IMR-90 (cell line): ENCODE measurements around the gene TRAPPC3L. TPM values are rescaled to one million over a fixed set of nuclear protein-coding genes. Genes with fewer than 3 reads are reported as not detected.

ENCODE experiments used
- ATAC-seq: fragments of 200-7000 bp; cut with Tn5 transposase; 2 replicates; pipeline ENCODE4 v1.9.1; 2020; ENCODE audit warnings: low read depth, mild to moderate bottlenecking, moderate library complexity
- BruUV-seq: library from RNA; stranded (reverse); fragments of 400-500 nt; replicated peaks from 2 replicates; lab custom pipeline; 2021; lab: Mats Ljungman, UMichigan
- CTCF ChIA-PET: fragments of 300-600 bp; formaldehyde crosslinking; extraction: SDS; loops from one replicate; lab custom pipeline; 2021; ENCODE audit warnings: antibody characterized with exemption; lab: Yijun Ruan, JAX
- POLR2A ChIA-PET: fragments of 300-600 bp; sonication (Branson Sonifier 250); formaldehyde crosslinking; loops from one replicate; lab custom pipeline; 2022; ENCODE audit warnings: antibody characterized with exemption; ENCODE audit not compliant: unreplicated experiment; lab: Charles Lee
- DNase-seq: peaks from one replicate; pipeline ENCODE4 v3.0.0; 2013
- H2AFZ ChIP-seq: replicated peaks from 2 replicates; pipeline ENCODE3; 2013; ENCODE audit warnings: low read length, mild to moderate bottlenecking; ENCODE audit not compliant: poor library complexity
- H2AK5ac ChIP-seq: 2 replicates; pipeline ENCODE4 v1.6.1; 2013; ENCODE audit warnings: low read depth, low read length, inconsistent platforms
- H2AK9ac ChIP-seq: replicated peaks from 2 replicates; pipeline ENCODE3; 2013; ENCODE audit warnings: mild to moderate bottlenecking, low read depth, low read length, moderate library complexity; ENCODE audit not compliant: poor library complexity
- H2BK120ac ChIP-seq: 2 replicates; pipeline ENCODE4 v1.6.1; 2013; ENCODE audit warnings: low read depth, low read length, inconsistent platforms
- H2BK15ac ChIP-seq: 3 replicates; pipeline ENCODE4 v1.6.1; 2013; ENCODE audit warnings: low read depth, low read length, inconsistent platforms
- H2BK20ac ChIP-seq: 2 replicates; pipeline ENCODE4 v1.6.1; 2013; ENCODE audit warnings: low read depth, mild to moderate bottlenecking, inconsistent platforms, low read length, moderate library complexity
- H2BK5ac ChIP-seq: 2 replicates; pipeline ENCODE4 v1.6.1; 2013; ENCODE audit warnings: mild to moderate bottlenecking, low read depth, low read length, inconsistent platforms; ENCODE audit not compliant: poor library complexity, severe bottlenecking
- H3K14ac ChIP-seq: replicated peaks from 2 replicates; pipeline ENCODE4 v1.6.1; 2013; ENCODE audit warnings: low read depth, low read length, inconsistent platforms
- H3K18ac ChIP-seq: 2 replicates; pipeline ENCODE4 v1.6.1; 2013; ENCODE audit warnings: low read depth, low read length, control low read depth
- H3K23ac ChIP-seq: 2 replicates; pipeline ENCODE4 v1.6.1; 2013; ENCODE audit warnings: low read depth, low read length, inconsistent platforms
- H3K27ac ChIP-seq: 2 replicates; pipeline ENCODE4 v1.5.1; 2013; ENCODE audit warnings: mild to moderate bottlenecking, control low read depth, low read length; ENCODE audit not compliant: insufficient read depth
- H3K27me3 ChIP-seq: 2 replicates; pipeline ENCODE4 v1.6.1; 2013; ENCODE audit warnings: low read length; ENCODE audit not compliant: control insufficient read depth, insufficient read depth
- H3K36me3 ChIP-seq: 2 replicates; pipeline ENCODE4 v1.6.1; 2013; ENCODE audit warnings: low read length, mixed read lengths; ENCODE audit not compliant: control insufficient read depth, insufficient read depth
- H3K4ac ChIP-seq: 2 replicates; pipeline ENCODE4 v1.6.1; 2013; ENCODE audit warnings: low read depth, low read length, inconsistent platforms
- H3K4me1 ChIP-seq: 2 replicates; pipeline ENCODE4 v1.6.1; 2013; ENCODE audit warnings: low read length, mixed read lengths; ENCODE audit not compliant: control insufficient read depth, insufficient read depth
- H3K4me2 ChIP-seq: 2 replicates; pipeline ENCODE4 v1.6.1; 2013; ENCODE audit warnings: low read depth, mild to moderate bottlenecking, control low read depth, low read length, moderate library complexity
- H3K4me3 ChIP-seq: 2 replicates; pipeline ENCODE4 v1.5.1; 2013; ENCODE audit warnings: low read depth, mild to moderate bottlenecking, control low read depth, low read length, moderate library complexity; ENCODE audit not compliant: insufficient read depth
- H3K56ac ChIP-seq: 2 replicates; pipeline ENCODE4 v1.6.1; 2013; ENCODE audit warnings: low read length, inconsistent platforms; ENCODE audit not compliant: insufficient read depth; ENCODE audit errors: extremely low read depth
- H3K79me1 ChIP-seq, 2 experiments: 2 replicates each; pipeline ENCODE4 v1.6.1; 2013; ENCODE audit warnings: low read length in 2 of 2, inconsistent platforms in 1 of 2, low read depth in 1 of 2
- H3K9ac ChIP-seq: 2 replicates; pipeline ENCODE4 v1.6.1; 2013; ENCODE audit warnings: low read depth, low read length, control low read depth
- H3K9me1 ChIP-seq: 2 replicates; pipeline ENCODE4 v1.6.1; 2013; ENCODE audit warnings: low read length, inconsistent platforms; ENCODE audit not compliant: insufficient read depth
- H3K9me3 ChIP-seq: 2 replicates; pipeline ENCODE4 v1.6.1; 2013; ENCODE audit warnings: low read length; ENCODE audit not compliant: control insufficient read depth, insufficient read depth
- H4K20me1 ChIP-seq: 2 replicates; pipeline ENCODE4 v1.6.1; 2013; ENCODE audit warnings: low read length, inconsistent platforms; ENCODE audit not compliant: insufficient read depth
- H4K5ac ChIP-seq: 2 replicates; pipeline ENCODE4 v1.6.1; 2013; ENCODE audit warnings: mild to moderate bottlenecking, low read depth, low read length, control low read depth
- H4K8ac ChIP-seq, 2 experiments: 2 replicates each; pipeline ENCODE4 v1.6.1; 2013; ENCODE audit warnings: low read depth in 2 of 2, low read length in 2 of 2, control low read depth in 1 of 2, inconsistent platforms in 1 of 2
- H4K91ac ChIP-seq: 2 replicates; pipeline ENCODE4 v1.6.1; 2013; ENCODE audit warnings: low read depth, low read length, inconsistent platforms; ENCODE audit not compliant: insufficient read depth
- CEBPB ChIP-seq: IDR thresholded peaks from 2 replicates; pipeline ENCODE4 v1.6.1; 2012; ENCODE audit warnings: low read depth, low read length, improper control_type of control experiment
- SMC3 ChIP-seq: fragments of 150-350 bp; IDR thresholded peaks from 2 replicates; pipeline ENCODE4 v1.6.1; 2016; ENCODE audit warnings: low read depth, mild to moderate bottlenecking, antibody characterized with exemption, low read length, moderate library complexity
- WGBS, 2 experiments: methylation state at CpG; one replicate each; pipeline versions ENCODE4 v1.1.5 to v1.1.7; 2013; ENCODE audit warnings: missing lambda C conversion rate in 2 of 2; ENCODE audit not compliant: insufficient read length in 1 of 2; ENCODE audit errors: extremely low coverage in 2 of 2; 5-methylcytosine and 5-hydroxymethylcytosine counted together
- dilution Hi-C: fragments of 300-500 bp; cut with HindIII; formaldehyde crosslinking; loops from one replicate; pipeline ENCODE4 v1.14.3; 2018; ENCODE audit warnings: low sequenced_read_pairs; ENCODE audit not compliant: unreplicated experiment
- in situ Hi-C: fragments of 300-500 bp; cut with MboI; formaldehyde crosslinking; loops from 3 replicates; pipeline ENCODE4 v1.14.3; 2019; ENCODE audit warnings: low sequenced_read_pairs, inconsistent platforms, mixed read lengths
- intact Hi-C: fragments of 100-400 bp; cut with micrococcal nuclease; formaldehyde crosslinking; loops from 2 replicates; pipeline ENCODE4 v1.10.0; 2022
- polyA plus RNA-seq, 3 experiments: library from polyadenylated mRNA; depleted of rRNA; stranded (reverse); fragments of >200 nt; gene quantifications; 2 replicates each; pipeline ENCODE4 v1.2.3, GENCODE V29; 2012; ENCODE audit warnings: low replicate concordance in 1 of 3
- total RNA-seq: library from RNA; depleted of rRNA; stranded (reverse); fragments of >200 nt; gene quantifications from 2 replicates; pipeline ENCODE4 v1.2.3, GENCODE V29; 2012

Gene TRAPPC3L
- total and polyA plus RNA-seq, 2 of the 4 experiments (the other 2 are of a cell fraction): 0.03 TPM; not detected in 1

DNA sequence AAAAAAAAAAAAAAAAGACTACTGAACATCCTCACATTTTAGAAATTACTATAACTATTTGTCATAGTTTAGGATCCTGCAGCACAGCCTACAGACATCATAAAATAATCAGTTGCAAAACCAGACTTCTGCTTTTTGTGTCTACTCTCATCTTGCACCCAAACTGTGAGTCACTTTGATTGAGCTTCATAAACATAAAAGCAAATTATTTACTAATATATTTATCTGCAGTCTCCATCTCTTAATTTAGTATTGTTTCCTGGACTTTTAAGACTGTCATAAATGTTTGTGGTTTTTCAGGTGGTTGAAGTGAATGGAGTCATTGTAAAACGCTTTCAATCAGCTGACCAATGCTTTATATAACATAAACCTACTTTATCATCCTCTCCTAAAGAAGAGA, 99.1 kb downstream of the TRAPPC3L start:
- no CpG with 5 or more reads among the region's 1 CpG for WGBS, 2 experiments
- no peak for TF ChIP-seq SMC3
- 0 out of 2 replicates have a peak, but pooled peaks have one; percentile 7 for TF ChIP-seq CEBPB
- dilution Hi-C loops: no loop called here

More for the DNA sequence above, 99.1 kb downstream of the TRAPPC3L start:
- intact Hi-C loops (loop anchor here (2.0 to 5.0 kb wide), 2 partner anchors 76 to 116 kb away; partner anchors contain the start of gene DSE), in situ Hi-C loops (loop anchor here (25.0 kb wide), 1 partner anchor 159 kb away; the partner anchor contains the start of gene TSPYL1)
- Histone ChIP-seq H3K4me2 (no peak overlapping the region), H3K27me3 (no peaks in the 10 kb centered on the region), H3K79me1 (peaks cover 5 to 12% of the 10 kb centered on the region in 2 experiments; a peak in 3 of 4 replicates), H3K36me3 (no peaks in the 10 kb centered on the region; the same call in 1 of the 2 replicates), H3K4me3 (no peak overlapping the region), H3K56ac (no peak overlapping the region), H2AK5ac (no peak overlapping the region), H2BK15ac (no peak overlapping the region), H4K91ac (no peak overlapping the region), H2BK5ac (peak overlapping the region; percentile 92), H4K5ac (no peak overlapping the region), H2BK120ac (no peak overlapping the region), H3K4me1 (peaks cover 9% of the 10 kb centered on the region), H3K9me1 (peaks cover 23% of the 10 kb centered on the region), H3K23ac (no peak overlapping the region), H2AFZ (no peak overlapping the region), H2BK20ac (no peak overlapping the region), H4K8ac (no peak overlapping the region), H3K9me3 (no peaks in the 10 kb centered on the region), H3K14ac (no peak overlapping the region), H3K9ac (no peak overlapping the region), H4K20me1 (peaks cover 3% of the 10 kb centered on the region; the same call in 1 of the 2 replicates), H3K27ac (no peak overlapping the region), H3K4ac (no peak overlapping the region), H3K18ac (no peak overlapping the region), H2AK9ac (no peak overlapping the region)
- ATAC-seq: no peak
- DNase-seq: no peak
- CTCF ChIA-PET: interaction anchor here (0.7 to 2.8 kb wide), 2 partner anchors 156 to 159 kb away, joined by 3 to 12 read pairs; no protein-coding TSS in a partner anchor
- BruUV-seq: no TSS peak
- POLR2A ChIA-PET: no interaction called here
